ENCODE data around the gene MMRN2.

The MMRN2 gene

GRCh38 chr10:86967481-86967941, 10.1 kb upstream of the MMRN2 start:
- DNase-seq (ENCODE audit: low spot score) = peak; percentile 73
- H3K4me3 ChIP-seq = peak overlapping the region; percentile 79
- no peak for TF ChIP-seq CTCF (IDR thresholded peaks at IDR 0.05)
- peak overlapping the region; percentile 97 to 99 for H3K27ac ChIP-seq

- peak overlapping the region; percentile 97 to 99 for H3K27ac ChIP-seq
- no peak for TF ChIP-seq CTCF (IDR thresholded peaks at IDR 0.05)
- peak overlapping the region; percentile 50 for H3K4me3 ChIP-seq
- peak; percentile 63 for DNase-seq (ENCODE audit: low spot score)
Observed at GRCh38 chr10:86965986-86966654, 8.7 kb upstream of the MMRN2 start.

GRCh38 chr10:86964847-86965190, 7.4 kb upstream of the MMRN2 start:
- H3K27ac ChIP-seq = peak overlapping the region; percentile 50 to 64
- no peak overlapping the region for H3K4me3 ChIP-seq
- TF ChIP-seq CTCF (IDR thresholded peaks at IDR 0.05) = no peak
- DNase-seq (ENCODE audit: low spot score) = no peak

GRCh38 chr10:86964061-86964846, 6.8 kb upstream of the MMRN2 start:
- TF ChIP-seq CTCF (IDR thresholded peaks at IDR 0.05) = no peak
- H3K4me3 ChIP-seq = no peak overlapping the region
- peak; percentile 72 for DNase-seq (ENCODE audit: low spot score)
- H3K27ac ChIP-seq = peak overlapping the region; percentile 50 to 64

GRCh38 chr10:86963341-86963919, 6.0 kb upstream of the MMRN2 start:
- H3K4me3 ChIP-seq = no peak overlapping the region
- DNase-seq (ENCODE audit: low spot score) = peak; percentile 74
- H3K27ac ChIP-seq = peak overlapping the region in 1 of 2 donors; percentile 64
- TF ChIP-seq CTCF (IDR thresholded peaks at IDR 0.05) = no peak

- no peak for DNase-seq (ENCODE audit: low spot score)
- no peak for TF ChIP-seq CTCF (IDR thresholded peaks at IDR 0.05)
- no peak overlapping the region for H3K4me3 ChIP-seq
- H3K27ac ChIP-seq = no peak overlapping the region
Observed at GRCh38 chr10:86962981-86963310, 5.5 kb upstream of the MMRN2 start.
